ENCODE results near the gene ADCY10.

DNA sequence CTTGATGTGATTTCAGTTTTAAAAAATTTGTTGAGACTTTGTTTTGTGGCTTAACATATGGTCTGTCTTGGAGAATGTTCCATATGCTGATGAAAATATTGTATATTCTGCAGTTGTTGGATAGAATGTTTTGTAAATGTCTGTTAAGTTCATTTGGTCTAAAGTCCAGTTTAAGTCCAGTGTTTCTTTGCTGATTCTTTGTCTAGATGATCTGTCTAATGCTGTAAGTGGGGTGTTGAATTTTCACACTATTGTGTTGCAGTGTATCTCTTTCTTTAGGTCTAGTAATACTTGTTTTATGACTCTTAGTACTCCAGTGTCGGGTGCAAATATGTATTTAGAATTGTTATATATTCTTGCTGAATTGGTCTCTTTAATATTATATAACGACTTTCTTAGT lies 33.8 kb upstream of the ADCY10 start:
- TF ChIP-seq GATA2 (IDR thresholded peaks at IDR 0.05; ENCODE audit: low read depth, low read length) (no peak), GATA3 (IDR thresholded peaks at IDR 0.05; ENCODE audit: low read depth, low read length) (no peak)
